ENCODE measurements around the gene LRRC43.

- TF ChIP-seq CTCF (IDR thresholded peaks at IDR 0.05; ENCODE audit: low read depth, low read length) (no peak), POLR2A (IDR thresholded peaks at IDR 0.05; ENCODE audit: extremely low read depth, insufficient read length) (no peak)
Measured at GRCh38 chr12:122161682-122162081, 21.2 kb upstream of the LRRC43 start.
